ENCODE results near the gene ENHO.

Gene ENHO

DNA sequence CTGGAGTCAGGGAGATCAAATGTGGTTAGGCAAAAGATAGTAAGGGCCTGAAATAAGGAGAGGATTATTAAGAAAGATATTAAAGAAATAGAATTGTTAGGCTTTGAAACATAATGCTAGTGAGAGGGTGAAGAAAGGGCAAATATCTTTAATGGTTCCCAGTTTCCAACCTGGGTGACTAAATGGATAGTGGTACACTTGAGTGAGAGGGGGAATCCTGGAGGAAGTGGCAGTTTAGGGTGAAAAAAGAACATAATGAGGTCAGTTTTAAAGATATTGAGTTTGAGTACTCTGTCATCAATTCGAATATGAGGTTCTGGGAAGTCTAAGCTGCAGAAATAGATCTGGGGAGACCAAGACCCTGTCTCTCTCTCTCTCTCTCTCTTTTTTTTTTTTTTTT, 45.2 kb downstream of the ENHO start:
- no peaks in the 10 kb centered on the region for H3K9me3 ChIP-seq (ENCODE audit: control insufficient read depth, insufficient read depth, low read length)
- no peak overlapping the region for H3K4me3 ChIP-seq (ENCODE audit: low read length)
- no peaks in the 10 kb centered on the region for H3F3A ChIP-seq (ENCODE audit: control insufficient read depth, insufficient read depth)
- no peaks in the 10 kb centered on the region for H3K36me3 ChIP-seq (ENCODE audit: control insufficient read depth, low read length)
- no peaks in the 10 kb centered on the region for H3K79me2 ChIP-seq (ENCODE audit: control insufficient read depth, low read length)
- no peaks in the 10 kb centered on the region for H3K9me2 ChIP-seq (replicated peaks; ENCODE audit: control insufficient read depth, low read length)
- TF ChIP-seq, protein P1, sequence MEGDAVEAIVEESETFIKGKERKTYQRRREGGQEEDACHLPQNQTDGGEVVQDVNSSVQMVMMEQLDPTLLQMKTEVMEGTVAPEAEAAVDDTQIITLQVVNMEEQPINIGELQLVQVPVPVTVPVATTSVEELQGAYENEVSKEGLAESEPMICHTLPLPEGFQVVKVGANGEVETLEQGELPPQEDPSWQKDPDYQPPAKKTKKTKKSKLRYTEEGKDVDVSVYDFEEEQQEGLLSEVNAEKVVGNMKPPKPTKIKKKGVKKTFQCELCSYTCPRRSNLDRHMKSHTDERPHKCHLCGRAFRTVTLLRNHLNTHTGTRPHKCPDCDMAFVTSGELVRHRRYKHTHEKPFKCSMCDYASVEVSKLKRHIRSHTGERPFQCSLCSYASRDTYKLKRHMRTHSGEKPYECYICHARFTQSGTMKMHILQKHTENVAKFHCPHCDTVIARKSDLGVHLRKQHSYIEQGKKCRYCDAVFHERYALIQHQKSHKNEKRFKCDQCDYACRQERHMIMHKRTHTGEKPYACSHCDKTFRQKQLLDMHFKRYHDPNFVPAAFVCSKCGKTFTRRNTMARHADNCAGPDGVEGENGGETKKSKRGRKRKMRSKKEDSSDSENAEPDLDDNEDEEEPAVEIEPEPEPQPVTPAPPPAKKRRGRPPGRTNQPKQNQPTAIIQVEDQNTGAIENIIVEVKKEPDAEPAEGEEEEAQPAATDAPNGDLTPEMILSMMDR (IDR thresholded peaks at IDR 0.05; ENCODE audit: low read depth, low read length, poor library complexity, severe bottlenecking) = no peak
- no peak for TF ChIP-seq EZH2phosphoT487 (IDR thresholded peaks at IDR 0.05; ENCODE audit: borderline replicate concordance, low read length)
- H3K4me2 ChIP-seq (ENCODE audit: low read length) = no peak overlapping the region
- H3K4me1 ChIP-seq (ENCODE audit: control insufficient read depth, low read length) = no peaks in the 10 kb centered on the region
- H3K27ac ChIP-seq (ENCODE audit: low read depth, low read length) = no peak overlapping the region
- H4K20me1 ChIP-seq (ENCODE audit: control insufficient read depth, insufficient read depth, low read depth, low read length) = no peaks in the 10 kb centered on the region
- peaks cover 23% of the 10 kb centered on the region for H3K27me3 ChIP-seq (ENCODE audit: control insufficient read depth, low read length)

DNA sequence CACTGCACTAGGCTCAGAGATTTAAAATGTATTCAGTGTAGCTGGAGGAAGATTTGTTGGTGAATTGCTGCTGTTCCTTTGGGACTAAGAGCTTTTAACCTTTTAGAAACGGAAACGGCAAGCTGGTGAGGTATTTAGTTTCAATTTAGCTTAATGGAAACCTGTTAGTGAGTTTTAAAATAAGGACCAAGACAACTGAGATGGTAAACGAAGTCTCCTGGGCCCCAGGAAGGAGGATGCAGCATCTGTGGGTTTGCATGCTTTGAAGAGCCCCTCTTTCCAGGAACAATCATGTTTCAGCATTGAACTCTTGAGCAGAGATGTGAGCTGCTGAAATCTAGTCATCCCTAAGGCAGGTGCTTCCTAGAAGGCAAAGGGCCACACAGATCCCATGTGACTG, 47.7 kb downstream of the ENHO start:
- Histone ChIP-seq H3K4me2 (ENCODE audit: low read length) (no peak overlapping the region), H3K36me3 (ENCODE audit: control insufficient read depth, low read length) (no peaks in the 10 kb centered on the region), H4K20me1 (ENCODE audit: control insufficient read depth, insufficient read depth, low read depth, low read length) (no peaks in the 10 kb centered on the region), H3K4me1 (ENCODE audit: control insufficient read depth, low read length) (no peaks in the 10 kb centered on the region), H3K4me3 (ENCODE audit: low read length) (no peak overlapping the region), H3F3A (ENCODE audit: control insufficient read depth, insufficient read depth) (no peaks in the 10 kb centered on the region), H3K9me3 (ENCODE audit: control insufficient read depth, insufficient read depth, low read length) (no peaks in the 10 kb centered on the region), H3K79me2 (ENCODE audit: control insufficient read depth, low read length) (no peaks in the 10 kb centered on the region), H3K27me3 (ENCODE audit: control insufficient read depth, low read length) (peaks cover 23% of the 10 kb centered on the region), H3K9me2 (replicated peaks; ENCODE audit: control insufficient read depth, low read length) (no peaks in the 10 kb centered on the region), H3K27ac (ENCODE audit: low read depth, low read length) (no peak overlapping the region)
- TF ChIP-seq, protein P1 (IDR thresholded peaks at IDR 0.05; ENCODE audit: low read depth, low read length, poor library complexity, severe bottlenecking) = no peak
- no peak for TF ChIP-seq EZH2phosphoT487 (IDR thresholded peaks at IDR 0.05; ENCODE audit: borderline replicate concordance, low read length)

Measured in DOHH2 (cell line).